ENCODE results near the gene KIAA0753. TPM values are rescaled to one million over a fixed set of nuclear protein-coding genes. Genes with fewer than 3 reads are reported as not detected.

The KIAA0753 gene
- total and polyA plus RNA-seq, 2 of the 8 experiments (the other 6 are each of a cell fraction or from before 2014, with no cell fraction given): 5.0 to 27.1 TPM

DNA sequence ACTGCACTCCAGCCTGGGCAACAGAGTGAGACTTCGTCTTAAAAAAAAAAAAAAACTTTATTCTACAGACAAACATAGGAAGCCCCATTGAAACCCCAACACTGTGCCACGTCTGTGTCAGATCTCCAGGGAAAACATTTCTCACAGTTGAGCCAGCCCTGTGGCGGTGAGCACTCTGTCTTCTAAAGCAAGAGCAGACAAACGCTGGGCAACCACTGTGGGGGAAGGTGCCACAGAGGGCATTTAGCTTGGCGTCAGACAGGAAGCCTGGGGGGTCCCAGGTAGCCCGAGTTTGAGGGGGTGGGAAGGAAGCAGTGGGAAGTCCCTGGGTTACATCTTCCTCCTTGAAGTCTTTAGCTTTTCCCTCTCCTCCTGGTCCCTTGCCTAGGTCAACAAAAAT is 27.0 kb upstream of the KIAA0753 start:
- H3K9ac ChIP-seq (replicated peaks in 1 of 4; ENCODE audit: extremely low read depth in 1 of 4, low read depth in 3 of 4, low read length in 3 of 4): no peak overlapping the region
- DNase-seq (ENCODE audit: low read depth in 1 of 2, low spot score in 2 of 2) (no peak), FAIRE-seq (no peak)
- H2BK15ac ChIP-seq (ENCODE audit: low read length): no peak overlapping the region
- no peak overlapping the region for H2BK12ac ChIP-seq (ENCODE audit: low read depth, low read length)
- no peak overlapping the region for H3K14ac ChIP-seq (ENCODE audit: insufficient read length)
- no peak overlapping the region for H2AFZ ChIP-seq (ENCODE audit: low read length)
- peaks cover 0 to 2% of the 10 kb centered on the region in 2 experiments for H4K20me1 ChIP-seq (replicated peaks in 1 of 2; ENCODE audit: control insufficient read depth in 1 of 2, insufficient read depth in 2 of 2, low read length in 2 of 2)
- no peak for TF ChIP-seq SP2 (IDR thresholded peaks at IDR 0.05; ENCODE audit: low read length)
- no peak for TF ChIP-seq GTF2F1 (IDR thresholded peaks at IDR 0.05; ENCODE audit: borderline replicate concordance, low read depth, low read length)
- no peak for TF ChIP-seq TAF1 (IDR thresholded peaks at IDR 0.05; ENCODE audit: low read depth, low read length)
- no peak for TF ChIP-seq RXRA (IDR thresholded peaks at IDR 0.05; ENCODE audit: insufficient read depth, low read depth, low read length)
- no peak for TF ChIP-seq CBX8 (IDR thresholded peaks at IDR 0.05; ENCODE audit: borderline replicate concordance, low read depth, low read length)
- TF ChIP-seq SP1 (IDR thresholded peaks at IDR 0.05; ENCODE audit: low read depth, low read length): no peak
- TF ChIP-seq SRF (IDR thresholded peaks at IDR 0.05; ENCODE audit: low read depth, low read length): no peak
- no peak for TF ChIP-seq HDAC6 (IDR thresholded peaks at IDR 0.05; ENCODE audit: low read depth, low read length)
- no peak for TF ChIP-seq KDM5A (IDR thresholded peaks at IDR 0.05; ENCODE audit: low read length)
- no peak for TF ChIP-seq EP300 (IDR thresholded peaks at IDR 0.05; ENCODE audit: borderline replicate concordance in 1 of 2, low read depth in 2 of 2, low read length in 2 of 2)
- TF ChIP-seq TBP (IDR thresholded peaks at IDR 0.05; ENCODE audit: low read depth, low read length): no peak
- no peak overlapping the region for H2BK20ac ChIP-seq (ENCODE audit: low read length)
- no peaks in the 10 kb centered on the region for H3K79me2 ChIP-seq (ENCODE audit: control insufficient read depth in 1 of 2, insufficient read depth in 2 of 2, low read length in 2 of 2)
- H3K9me3 ChIP-seq (ENCODE audit: insufficient read depth in 2 of 2, low read depth in 1 of 2, low read length in 1 of 2): no peaks in the 10 kb centered on the region
- 81% methylated on average over 6 of the region's 6 CpGs; no CpG with 5 or more reads in 1 of the 2 experiments for WGBS, 2 experiments (ENCODE audit: extremely low coverage in 1 of 2, insufficient coverage in 1 of 2, insufficient read length in 1 of 2, insufficient replicate concordance in 2 of 2, low coverage in 1 of 2, low lambda C conversion rate in 2 of 2, missing lambda C conversion rate in 1 of 2)
- no peaks in the 10 kb centered on the region for H3K79me1 ChIP-seq (ENCODE audit: low read depth, low read length)
- peaks cover 0 to 2% (median 1%) of the 10 kb centered on the region in 4 experiments; a peak in 1 of 7 replicates for H3K4me1 ChIP-seq (replicated peaks in 1 of 4; ENCODE audit: control insufficient read depth in 3 of 4, insufficient read depth in 4 of 4, low read length in 3 of 4)
- no peak overlapping the region for H2AK5ac ChIP-seq (ENCODE audit: low read depth, low read length)
- no peak overlapping the region for H2BK120ac ChIP-seq (replicated peaks; ENCODE audit: low read depth, low read length)
- POLR2A ChIA-PET (ENCODE audit: partially characterized antibody): no interaction called here
- H4K8ac ChIP-seq (ENCODE audit: extremely low read depth, insufficient read depth, low read length): no peak overlapping the region; the same call in 1 of the 2 replicates
- no peak overlapping the region for H3K4me3 ChIP-seq (ENCODE audit: extremely low read depth in 1 of 4, insufficient read depth in 2 of 4, low read depth in 3 of 4, low read length in 4 of 4)
- H3K27me3 ChIP-seq (replicated peaks in 1 of 4; ENCODE audit: control insufficient read depth in 3 of 4, extremely low read depth in 1 of 4, insufficient read depth in 3 of 4, low read length in 3 of 4): peaks cover 0 to 6% (median 4%) of the 10 kb centered on the region in 4 experiments; a peak in 2 of 7 replicates
- H3K4me2 ChIP-seq (ENCODE audit: insufficient read depth in 1 of 2, low read depth in 2 of 2, low read length in 2 of 2): no peak overlapping the region
- no peak overlapping the region for H3K18ac ChIP-seq (ENCODE audit: extremely low read depth, low read length)
- no peak overlapping the region for H4K91ac ChIP-seq (replicated peaks; ENCODE audit: insufficient read length, low read length)
- no peak overlapping the region for H4K5ac ChIP-seq (ENCODE audit: insufficient read length, low read depth, low read length)
- H3K23ac ChIP-seq (ENCODE audit: insufficient read length): no peak overlapping the region
- no peak overlapping the region for H3K27ac ChIP-seq (ENCODE audit: low read depth, low read length)
- no peak overlapping the region for H3K56ac ChIP-seq (replicated peaks; ENCODE audit: insufficient read length, low read depth, low read length)
- H2BK5ac ChIP-seq (ENCODE audit: low read depth, low read length): no peak overlapping the region
- no peaks in the 10 kb centered on the region for H3K23me2 ChIP-seq (ENCODE audit: low read depth, low read length)
- H3K4ac ChIP-seq (replicated peaks; ENCODE audit: insufficient read length, low read depth, low read length): no peak overlapping the region
- H3K36me3 ChIP-seq (ENCODE audit: control insufficient read depth in 2 of 4, insufficient read depth in 4 of 4, low read length in 3 of 4): no peaks in the 10 kb centered on the region
- CTCF ChIA-PET (ENCODE audit: partially characterized antibody): interaction anchor here (0.8 to 4.8 kb wide), 15 partner anchors 10 to 354 kb away, joined by 3 to 41 read pairs (median 5); partner anchors contain the start of gene SLC13A5
